ENCODE data around the gene SGK1. TPM values are rescaled to one million over a fixed set of nuclear protein-coding genes. Genes with fewer than 3 reads are reported as not detected.

Gene SGK1
- total RNA-seq, 2 experiments from 2014 or later, result 117 to 120 TPM

DNA sequence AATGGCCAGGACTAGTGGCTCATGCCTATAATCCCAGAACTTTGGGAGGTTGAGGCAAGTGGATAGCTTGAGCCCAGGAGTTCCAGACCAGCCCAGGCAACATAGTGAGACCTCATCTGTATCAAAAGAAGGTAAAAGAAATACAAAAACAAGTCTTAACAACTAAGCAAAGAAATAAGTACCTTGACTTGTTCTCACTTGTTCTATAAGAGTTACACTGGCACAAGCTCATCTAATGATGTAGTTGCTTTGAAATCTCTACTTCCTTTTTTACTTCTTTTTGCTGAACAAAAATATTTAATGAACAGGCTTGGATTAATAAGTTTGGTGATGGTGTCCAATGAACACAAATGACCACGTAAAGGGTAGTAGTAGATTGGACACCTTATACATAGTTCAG is 72.2 kb downstream of the SGK1 start:
- Histone ChIP-seq H3K36me3 (ENCODE audit: insufficient read depth, low read length) (no peaks in the 10 kb centered on the region), H3K27ac (ENCODE audit: low read depth in 1 of 2, low read length in 2 of 2) (peak overlapping the region in 1 of 2 donors; percentile 1), H3K4me3 (ENCODE audit: low read length) (no peak overlapping the region), H3K9me3 (ENCODE audit: control insufficient read depth in 1 of 2, insufficient read depth in 1 of 2, low read length in 2 of 2) (peaks cover 0 to 3% of the 10 kb centered on the region in 2 experiments), H3K27me3 (ENCODE audit: control insufficient read depth in 1 of 2, insufficient read depth in 2 of 2, low read length in 2 of 2) (no peaks in the 10 kb centered on the region), H3K4me1 (ENCODE audit: insufficient read depth, low read length) (peaks cover 55% of the 10 kb centered on the region)
- POLR2A ChIA-PET, result interaction anchor here (0.6 to 0.9 kb wide), 3 partner anchors 11 to 105 kb away, joined by 3 to 5 read pairs (median 4); no protein-coding TSS in a partner anchor
- Mint-ChIP-seq H3K36me3 (ENCODE audit: low read depth) (no peaks in the 10 kb centered on the region), H3K4me3 (no peak overlapping the region), H3K4me1 (ENCODE audit: low read depth) (peaks cover 71% of the 10 kb centered on the region), H3K9me3 (no peaks in the 10 kb centered on the region), H3K27me3 (no peaks in the 10 kb centered on the region), H3K27ac (peak overlapping the region; percentile 69)
- CTCF ChIA-PET, result interaction anchor here (1.4 kb wide), 1 partner anchor 72 kb away, joined by 4 read pairs; no protein-coding TSS in a partner anchor
- ATAC-seq (ENCODE audit: poor library complexity), result no peak
- no peak for DNase-seq
- intact Hi-C loops (cut with DNase I, micrococcal nuclease), result loop anchor here (5.0 to 10.0 kb wide), 3 partner anchors 68 to 109 kb away; partner anchors contain the start of gene SGK1 (in 1 of the 2)
- TF ChIP-seq, protein P1, sequence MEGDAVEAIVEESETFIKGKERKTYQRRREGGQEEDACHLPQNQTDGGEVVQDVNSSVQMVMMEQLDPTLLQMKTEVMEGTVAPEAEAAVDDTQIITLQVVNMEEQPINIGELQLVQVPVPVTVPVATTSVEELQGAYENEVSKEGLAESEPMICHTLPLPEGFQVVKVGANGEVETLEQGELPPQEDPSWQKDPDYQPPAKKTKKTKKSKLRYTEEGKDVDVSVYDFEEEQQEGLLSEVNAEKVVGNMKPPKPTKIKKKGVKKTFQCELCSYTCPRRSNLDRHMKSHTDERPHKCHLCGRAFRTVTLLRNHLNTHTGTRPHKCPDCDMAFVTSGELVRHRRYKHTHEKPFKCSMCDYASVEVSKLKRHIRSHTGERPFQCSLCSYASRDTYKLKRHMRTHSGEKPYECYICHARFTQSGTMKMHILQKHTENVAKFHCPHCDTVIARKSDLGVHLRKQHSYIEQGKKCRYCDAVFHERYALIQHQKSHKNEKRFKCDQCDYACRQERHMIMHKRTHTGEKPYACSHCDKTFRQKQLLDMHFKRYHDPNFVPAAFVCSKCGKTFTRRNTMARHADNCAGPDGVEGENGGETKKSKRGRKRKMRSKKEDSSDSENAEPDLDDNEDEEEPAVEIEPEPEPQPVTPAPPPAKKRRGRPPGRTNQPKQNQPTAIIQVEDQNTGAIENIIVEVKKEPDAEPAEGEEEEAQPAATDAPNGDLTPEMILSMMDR (IDR thresholded peaks at IDR 0.05), result no peak

DNA sequence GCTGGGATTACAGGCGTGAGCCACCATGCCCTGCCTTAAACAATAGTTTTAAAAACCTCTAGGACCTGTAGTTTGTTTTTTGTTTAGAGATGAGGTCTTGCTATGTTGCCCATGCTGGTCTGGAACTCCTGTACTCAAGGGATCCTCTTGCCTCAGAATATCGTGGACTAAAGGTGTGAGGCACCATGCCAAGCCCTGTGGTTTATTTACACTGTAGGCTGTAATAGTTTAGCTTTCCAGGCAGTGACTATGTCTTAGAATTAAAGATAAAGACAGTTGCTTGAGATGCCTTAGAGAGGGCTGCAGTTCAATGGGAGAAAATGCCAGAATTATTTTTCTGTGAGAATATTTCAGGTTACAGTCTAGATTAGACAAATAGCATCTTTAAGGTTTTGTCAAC is 72.9 kb downstream of the SGK1 start:
- no peak for DNase-seq

DNA sequence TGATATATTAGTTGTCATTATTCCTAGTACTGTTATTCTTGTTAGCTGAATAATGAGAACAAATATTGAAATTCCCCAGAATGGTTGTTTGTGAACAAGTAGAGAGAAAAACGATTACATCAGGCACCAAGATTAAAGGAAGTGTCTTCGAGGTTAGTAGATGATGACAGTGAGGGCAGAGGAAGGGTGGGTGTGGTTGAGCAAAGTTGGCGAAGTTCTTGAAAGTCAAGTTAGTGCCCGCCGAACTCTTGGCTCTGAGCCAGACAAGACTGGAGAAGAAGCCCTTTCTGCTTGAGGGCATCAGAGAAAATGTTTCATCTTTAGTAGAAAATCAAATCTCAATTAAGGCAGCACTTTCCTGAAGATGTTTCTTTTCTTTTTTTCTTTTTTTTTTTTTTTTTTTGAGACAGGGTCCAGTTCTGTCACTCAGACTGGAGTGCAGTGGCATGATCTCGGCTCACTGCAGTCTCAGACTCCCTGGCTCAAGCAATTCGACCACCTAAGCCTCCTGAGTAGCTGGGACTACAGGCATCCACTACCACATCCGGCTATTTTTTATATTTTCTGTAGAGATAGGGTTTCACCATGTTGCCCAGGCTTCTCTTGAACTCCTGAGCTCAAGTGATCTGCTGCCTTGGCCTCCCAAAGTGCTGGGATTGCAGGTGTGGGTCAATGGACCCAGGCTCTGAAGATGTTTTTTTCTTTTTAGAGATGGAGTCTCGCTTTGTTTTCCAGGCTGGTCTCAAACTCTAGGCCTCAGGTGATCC is 77.1 kb downstream of the SGK1 start:
- Mint-ChIP-seq H3K27me3 (no peaks in the 10 kb centered on the region), H3K36me3 (ENCODE audit: low read depth) (no peaks in the 10 kb centered on the region), H3K4me1 (ENCODE audit: low read depth) (peaks cover 55% of the 10 kb centered on the region), H3K9me3 (no peaks in the 10 kb centered on the region), H3K4me3 (peak overlapping the region; percentile 44), H3K27ac (peak overlapping the region; percentile 77)
- POLR2A ChIA-PET, result interaction anchor here (0.7 to 0.9 kb wide), 2 partner anchors 13 to 16 kb away, joined by 3 read pairs; no protein-coding TSS in a partner anchor
- DNase-seq (peak; percentile 68 to 96 (median 81)), ATAC-seq (ENCODE audit: poor library complexity) (peak; percentile 97)
- Histone ChIP-seq H3K9me3 (ENCODE audit: control insufficient read depth in 1 of 2, insufficient read depth in 1 of 2, low read length in 2 of 2) (peaks cover 0 to 3% of the 10 kb centered on the region in 2 experiments), H3K27ac (ENCODE audit: low read depth in 1 of 2, low read length in 2 of 2) (peak overlapping the region; percentile 30 to 71), H3K4me1 (ENCODE audit: insufficient read depth, low read length) (peaks cover 41% of the 10 kb centered on the region), H3K36me3 (ENCODE audit: insufficient read depth, low read length) (no peaks in the 10 kb centered on the region), H3K27me3 (ENCODE audit: control insufficient read depth in 1 of 2, insufficient read depth in 2 of 2, low read length in 2 of 2) (no peaks in the 10 kb centered on the region), H3K4me3 (ENCODE audit: low read length) (no peak overlapping the region)
- CTCF ChIA-PET, result interaction anchor here (2.0 kb wide), 1 partner anchor 63 kb away, joined by 9 read pairs; no protein-coding TSS in a partner anchor
- TF ChIP-seq, protein P1 (IDR thresholded peaks at IDR 0.05), result no peak
- intact Hi-C loops (cut with DNase I, micrococcal nuclease), result loop anchor here in 1 of 2 experiments (10.0 kb wide), 2 partner anchors 74 to 114 kb away; partner anchors contain the start of gene SGK1

More for the DNA sequence above, 72.9 kb downstream of the SGK1 start:
- Histone ChIP-seq H3K4me3 (ENCODE audit: low read length) (no peak overlapping the region), H3K27me3 (ENCODE audit: control insufficient read depth in 1 of 2, insufficient read depth in 2 of 2, low read length in 2 of 2) (no peaks in the 10 kb centered on the region), H3K4me1 (ENCODE audit: insufficient read depth, low read length) (peaks cover 57% of the 10 kb centered on the region), H3K27ac (ENCODE audit: low read depth in 1 of 2, low read length in 2 of 2) (no peak overlapping the region), H3K9me3 (ENCODE audit: control insufficient read depth in 1 of 2, insufficient read depth in 1 of 2, low read length in 2 of 2) (peaks cover 0 to 3% of the 10 kb centered on the region in 2 experiments), H3K36me3 (ENCODE audit: insufficient read depth, low read length) (no peaks in the 10 kb centered on the region)
- peak overlapping the region; percentile 69 for H3K27ac Mint-ChIP-seq
- peaks cover 69% of the 10 kb centered on the region for H3K4me1 Mint-ChIP-seq (ENCODE audit: low read depth)
- intact Hi-C loops (cut with DNase I, micrococcal nuclease), result loop anchor here (5.0 to 10.0 kb wide), 3 partner anchors 68 to 110 kb away; partner anchors contain the start of gene SGK1 (in 1 of the 2)
- ATAC-seq (ENCODE audit: poor library complexity), result no peak
- H3K4me3 Mint-ChIP-seq, result peak overlapping the region; percentile 25
- CTCF ChIA-PET, result no interaction called here
- no peaks in the 10 kb centered on the region for H3K9me3 Mint-ChIP-seq
- TF ChIP-seq, protein P1 (IDR thresholded peaks at IDR 0.05), result no peak
- POLR2A ChIA-PET, result interaction anchor here (0.6 to 0.9 kb wide), 3 partner anchors 11 to 106 kb away, joined by 3 to 5 read pairs (median 4); no protein-coding TSS in a partner anchor
- H3K27me3 Mint-ChIP-seq, result no peaks in the 10 kb centered on the region
- no peaks in the 10 kb centered on the region for H3K36me3 Mint-ChIP-seq (ENCODE audit: low read depth)

Data from CD4-positive, alpha-beta T cell (primary cell).